Glutamatergic neuron (in vitro differentiated cells): ENCODE results near the gene CYP27A1. TPM values are rescaled to one million over a fixed set of nuclear protein-coding genes. Genes with fewer than 3 reads are reported as not detected.
A peak's percentile ranks its signal among the peaks of the same experiment; 100 is the strongest.

Source experiments
- DNase-seq: peaks from one replicate; pipeline ENCODE4 v3.0.0; 2022
- H3K27ac Mint-ChIP-seq: one replicate; pipeline ENCODE4 v1.8.0; 2020; ENCODE audit warnings: mild to moderate bottlenecking, mixed read lengths, inconsistent platforms; ENCODE audit not compliant: unreplicated experiment
- H3K27me3 Mint-ChIP-seq: one replicate; pipeline ENCODE4 v1.8.0; 2020; ENCODE audit warnings: mild to moderate bottlenecking, moderate library complexity, mixed read lengths, inconsistent platforms; ENCODE audit not compliant: unreplicated experiment
- H3K36me3 Mint-ChIP-seq: one replicate; pipeline ENCODE4 v1.8.0; 2020; ENCODE audit warnings: mild to moderate bottlenecking, mixed read lengths, inconsistent platforms; ENCODE audit not compliant: unreplicated experiment
- H3K4me1 Mint-ChIP-seq: one replicate; pipeline ENCODE4 v1.8.0; 2020; ENCODE audit warnings: mild to moderate bottlenecking, low read depth, mixed read lengths, inconsistent platforms; ENCODE audit not compliant: unreplicated experiment
- H3K4me3 Mint-ChIP-seq: one replicate; pipeline ENCODE4 v1.8.0; 2020; ENCODE audit warnings: mild to moderate bottlenecking, mixed read lengths, inconsistent platforms; ENCODE audit not compliant: unreplicated experiment
- H3K9me3 Mint-ChIP-seq: one replicate; pipeline ENCODE4 v1.8.0; 2020; ENCODE audit warnings: mild to moderate bottlenecking, moderate library complexity, mixed read lengths, inconsistent platforms; ENCODE audit not compliant: unreplicated experiment
- CTCF ChIP-seq: fragments of 200-600 bp; sonication (generic); IDR thresholded peaks from one replicate; pipeline ENCODE4 v1.5.0; 2021; ENCODE audit not compliant: partially characterized antibody, unreplicated experiment
- total RNA-seq: library from RNA; stranded (reverse); fragmentation: NEBNext Ultra II Directional; extraction: Animal tissue kit (Norgen Biotek cat#: 25700); gene quantifications from one replicate; pipeline ENCODE4 v1.2.1, GENCODE V29; 2021; ENCODE audit not compliant: unreplicated experiment

Gene CYP27A1
- total RNA-seq, 1 donor from 2014 or later: 0.98 TPM

GRCh38 chr2:218854860-218855259 is 72.9 kb downstream of the CYP27A1 start:
- Mint-ChIP-seq H3K27ac (no peak overlapping the region), H3K27me3 (peaks cover 26% of the 10 kb centered on the region), H3K4me3 (no peak overlapping the region), H3K4me1 (peaks cover 13% of the 10 kb centered on the region), H3K36me3 (no peaks in the 10 kb centered on the region), H3K9me3 (peaks cover 2% of the 10 kb centered on the region)
- no peak for TF ChIP-seq CTCF
- DNase-seq: no peak

- TF ChIP-seq CTCF: no peak
- no peak for DNase-seq
- H3K27me3 Mint-ChIP-seq: peaks cover 26% of the 10 kb centered on the region
- no peak overlapping the region for H3K27ac Mint-ChIP-seq
- H3K4me3 Mint-ChIP-seq: peak overlapping the region; percentile 42
- peaks cover 13% of the 10 kb centered on the region for H3K4me1 Mint-ChIP-seq
- peaks cover 2% of the 10 kb centered on the region for H3K9me3 Mint-ChIP-seq
- H3K36me3 Mint-ChIP-seq: no peaks in the 10 kb centered on the region
Measured at GRCh38 chr2:218855305-218856166, 73.6 kb downstream of the CYP27A1 start.

GRCh38 chr2:218856167-218856895 is 74.4 kb downstream of the CYP27A1 start:
- no peak for DNase-seq
- H3K27me3 Mint-ChIP-seq: peaks cover 30% of the 10 kb centered on the region

GRCh38 chr2:218856896-218857243 is 74.9 kb downstream of the CYP27A1 start:
- peak overlapping the region; percentile 57 for H3K4me3 Mint-ChIP-seq
- peaks cover 13% of the 10 kb centered on the region for H3K4me1 Mint-ChIP-seq
- no peak for TF ChIP-seq CTCF
- peaks cover 2% of the 10 kb centered on the region for H3K9me3 Mint-ChIP-seq
- no peak overlapping the region for H3K27ac Mint-ChIP-seq
- DNase-seq: no peak
- no peaks in the 10 kb centered on the region for H3K36me3 Mint-ChIP-seq
- peaks cover 30% of the 10 kb centered on the region for H3K27me3 Mint-ChIP-seq

More at GRCh38 chr2:218856167-218856895, 74.4 kb downstream of the CYP27A1 start:
- TF ChIP-seq CTCF: no peak
- Mint-ChIP-seq H3K4me1 (peaks cover 13% of the 10 kb centered on the region), H3K36me3 (no peaks in the 10 kb centered on the region), H3K9me3 (peaks cover 2% of the 10 kb centered on the region), H3K4me3 (peak overlapping the region; percentile 57), H3K27ac (no peak overlapping the region)
